SIG-M5 (cell line): ENCODE measurements around the gene POLG.

Experiments used
- DNase-seq: peaks from one replicate; lab custom pipeline; 2025; lab: John Stamatoyannopoulos, UW

The POLG gene

DNA sequence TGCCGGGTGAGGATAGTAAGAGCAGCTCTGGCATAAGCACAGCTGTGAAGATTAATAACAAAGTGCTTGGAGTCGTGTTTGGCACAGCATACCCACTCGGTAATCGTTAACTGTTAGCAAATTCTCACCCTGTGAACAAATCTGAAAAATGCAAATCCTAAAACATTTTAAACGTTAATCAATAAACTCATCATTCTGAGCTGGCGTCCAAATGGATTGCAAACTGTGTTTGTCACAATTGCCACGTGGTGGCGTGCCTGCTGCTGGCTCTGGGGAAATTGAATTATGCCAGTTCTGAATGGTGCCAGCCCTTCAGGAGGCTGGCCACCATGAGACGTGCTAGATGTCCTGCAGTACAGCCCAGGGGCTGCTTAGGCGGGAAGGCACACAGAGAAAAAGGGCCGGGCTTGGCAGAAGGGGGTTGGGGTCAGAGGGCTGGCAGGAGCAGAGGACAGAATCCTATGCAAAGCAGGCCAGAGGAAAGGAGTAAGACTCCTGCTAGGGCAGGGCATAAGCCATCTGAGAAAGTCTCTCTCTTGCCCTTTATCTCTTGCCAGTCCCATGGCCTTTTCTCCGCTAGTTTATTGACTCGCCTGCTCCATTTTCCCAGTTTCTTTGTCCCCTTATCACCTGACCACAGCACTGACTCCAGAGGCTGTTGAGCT is 22.1 kb upstream of the POLG start:
- no peak for DNase-seq

DNA sequence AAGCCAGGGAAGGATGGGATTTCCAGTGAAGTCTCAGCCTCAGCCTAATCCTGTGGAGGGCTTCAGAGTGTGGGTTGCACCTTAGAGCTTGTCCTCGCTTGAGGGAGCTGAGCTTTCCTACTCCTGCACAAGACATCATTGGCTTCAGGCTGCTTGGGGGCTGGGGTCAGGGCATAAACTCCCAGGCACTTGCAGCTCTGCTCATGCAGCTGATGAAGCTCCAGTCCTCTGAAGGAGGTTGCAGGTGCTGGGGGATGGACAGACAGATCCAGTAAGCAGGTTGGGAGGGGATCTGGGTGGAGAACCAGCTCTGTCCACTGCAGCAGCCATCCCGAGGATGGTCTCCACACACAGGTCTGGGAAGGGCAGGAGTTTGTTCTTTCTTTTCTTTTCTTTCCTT is 19.4 kb upstream of the POLG start:
- DNase-seq, result no peak

DNA sequence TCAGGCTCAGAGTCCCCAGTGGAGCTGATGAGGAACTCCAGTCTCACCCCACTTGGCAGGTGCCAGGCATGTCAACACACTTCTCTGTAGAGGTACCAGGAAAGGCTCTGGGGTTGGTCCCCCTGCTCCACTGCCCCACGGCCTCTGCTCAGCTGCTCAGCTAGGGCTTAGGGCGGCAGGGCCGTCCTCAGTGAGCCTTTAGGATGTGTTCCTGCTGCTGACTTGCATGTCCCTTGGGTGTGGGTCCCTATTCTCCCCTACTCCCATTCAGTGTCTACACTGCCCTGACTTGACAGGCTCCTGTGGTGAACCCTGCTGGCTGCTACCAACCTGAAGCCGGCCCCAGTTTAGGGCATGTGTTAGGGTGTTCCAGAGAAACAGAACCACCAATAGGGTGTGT is 17.9 kb upstream of the POLG start:
- DNase-seq, result no peak

DNA sequence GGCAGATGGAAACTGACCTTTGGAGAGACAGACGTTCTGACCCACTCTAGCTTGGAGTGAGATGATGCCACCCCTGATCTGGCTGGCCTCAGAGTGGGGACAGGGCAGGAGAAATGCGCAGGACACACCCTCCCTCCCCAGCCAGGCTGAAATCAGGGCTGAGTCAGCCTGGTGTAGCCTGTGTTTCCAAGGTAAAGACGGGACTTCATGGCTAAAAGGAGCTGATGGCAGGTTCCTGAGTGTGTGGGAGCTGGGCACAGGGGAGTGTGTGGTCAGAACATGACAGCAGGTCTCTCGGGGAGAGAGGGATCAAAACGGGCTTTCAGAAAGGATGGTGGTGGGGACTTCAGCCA is 14.6 kb upstream of the POLG start:
- DNase-seq, result no peak

DNA sequence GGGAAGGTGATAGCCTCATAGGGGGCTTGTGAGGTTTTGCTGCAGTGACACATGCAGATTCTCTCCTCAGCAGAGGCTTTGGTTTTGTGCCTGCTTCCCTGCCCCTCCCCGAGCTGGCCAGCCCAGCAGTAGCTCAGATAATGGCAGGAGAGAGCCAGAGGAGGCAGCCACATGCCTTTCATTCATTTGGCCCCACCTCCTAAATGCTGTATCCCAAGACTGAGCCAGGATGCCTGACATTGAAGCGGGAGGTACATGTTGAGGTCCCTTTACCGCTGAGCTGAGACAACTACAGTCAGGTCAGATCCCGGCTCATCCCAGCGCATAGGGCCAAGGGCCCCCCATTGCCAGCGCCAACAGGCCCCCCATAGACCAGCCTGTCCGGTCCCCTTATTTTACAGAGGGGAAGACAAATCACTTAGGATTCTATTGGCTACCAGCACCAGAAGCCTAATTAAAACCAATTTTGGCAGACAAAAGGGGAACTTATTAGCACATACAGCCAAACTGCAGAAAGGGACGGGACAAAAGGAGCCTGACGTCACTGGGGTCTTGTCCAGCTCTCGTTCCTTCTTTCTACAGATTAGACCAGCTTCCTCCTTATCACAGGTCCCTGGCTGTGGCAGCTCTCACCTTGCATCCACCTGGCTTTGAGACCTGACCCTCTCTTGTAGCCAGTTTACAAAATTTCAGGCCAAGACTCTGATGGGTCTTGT is 12.1 kb upstream of the POLG start:
- DNase-seq, result no peak

DNA sequence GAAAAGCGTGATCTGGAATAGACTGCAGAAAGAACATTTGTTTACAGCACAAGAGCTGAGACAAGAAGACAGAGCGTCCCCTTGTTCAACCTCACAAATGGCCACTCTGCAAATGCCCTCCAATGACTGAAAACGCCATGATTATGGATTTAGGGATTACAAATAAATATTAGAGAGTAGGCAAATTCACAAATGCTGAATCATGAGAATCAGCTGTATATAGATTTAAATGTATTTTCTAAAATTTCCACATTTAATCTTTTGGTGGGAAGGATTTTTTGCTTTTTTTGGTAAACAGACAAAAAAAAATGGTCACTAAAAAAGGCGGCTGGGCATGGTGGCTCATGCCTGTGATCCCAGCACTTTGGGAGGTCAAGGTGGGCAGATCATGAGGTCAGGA is 10.6 kb upstream of the POLG start:
- DNase-seq, result no peak

DNA sequence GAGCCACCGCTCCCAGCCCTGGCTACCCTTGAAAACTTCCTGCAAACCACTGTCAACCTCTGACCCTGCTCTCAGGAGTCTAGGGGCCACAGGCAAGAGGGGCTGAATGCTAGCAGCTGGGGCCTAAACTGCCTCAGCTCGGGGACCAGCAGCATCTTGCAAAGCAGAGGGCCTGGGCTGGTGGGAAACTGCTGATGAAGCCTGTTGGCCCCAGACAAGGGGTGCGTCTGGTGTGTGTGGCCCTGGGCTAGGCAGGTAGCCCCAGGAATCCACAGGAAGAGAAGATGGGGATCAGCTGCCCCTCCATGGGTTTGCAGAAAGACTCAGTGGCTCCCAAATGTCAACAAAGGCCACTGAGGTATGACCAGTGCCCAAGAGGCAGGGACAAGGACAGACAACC is 8.2 kb upstream of the POLG start:
- DNase-seq, result no peak

DNA sequence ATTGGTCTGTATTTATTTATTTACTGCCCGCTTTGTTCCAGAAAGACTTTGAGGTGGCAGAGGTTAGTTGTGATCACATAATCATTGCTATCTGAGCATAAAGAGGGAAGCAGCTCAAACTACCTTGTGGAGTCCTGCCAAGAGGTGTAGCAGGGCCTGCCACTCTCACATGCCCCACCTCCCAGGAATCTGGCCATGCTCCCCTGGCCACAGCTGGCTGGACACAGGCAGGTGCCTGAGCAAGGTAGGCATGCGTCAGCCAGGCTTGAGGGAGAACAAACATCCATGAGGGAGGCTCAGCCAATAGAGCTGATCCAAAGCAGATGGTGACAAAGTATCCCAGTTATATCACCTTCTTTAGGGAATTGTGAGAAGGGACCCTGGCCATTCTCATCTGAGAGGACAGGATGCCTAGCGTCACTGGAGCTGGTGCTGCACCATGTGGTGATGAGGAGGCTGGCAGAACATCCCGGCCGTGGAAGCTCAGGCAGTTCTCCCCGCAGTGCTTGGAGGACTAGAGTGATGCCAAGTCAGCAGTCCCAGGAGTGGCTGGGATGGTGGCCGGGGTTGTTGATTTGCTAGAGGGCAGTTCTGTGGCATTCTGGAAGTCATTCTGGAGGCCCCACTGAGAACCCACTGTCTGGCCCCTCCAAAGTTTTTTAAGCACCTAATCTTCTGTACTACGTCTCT is 6.8 kb upstream of the POLG start:
- DNase-seq, result no peak

DNA sequence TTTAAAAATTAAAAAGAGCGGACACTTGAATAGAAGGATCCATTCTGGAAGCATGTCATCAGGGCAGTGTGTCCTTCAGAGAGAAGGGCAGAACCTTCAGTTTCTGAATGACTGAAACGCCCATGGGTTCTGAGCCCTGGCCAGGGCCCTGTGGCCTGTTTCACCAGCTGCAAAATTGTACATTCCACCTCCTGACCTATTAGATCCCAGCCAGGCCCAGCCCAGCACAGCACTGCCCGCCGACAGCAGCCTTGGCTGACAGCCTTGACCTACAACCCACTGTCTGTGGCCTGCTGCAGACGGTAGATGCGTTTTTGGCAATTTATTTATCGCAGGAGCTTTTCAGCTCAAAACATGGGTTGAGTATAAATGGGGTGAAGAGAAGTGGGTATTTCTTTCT is 5.9 kb upstream of the POLG start:
- DNase-seq, result no peak

DNA sequence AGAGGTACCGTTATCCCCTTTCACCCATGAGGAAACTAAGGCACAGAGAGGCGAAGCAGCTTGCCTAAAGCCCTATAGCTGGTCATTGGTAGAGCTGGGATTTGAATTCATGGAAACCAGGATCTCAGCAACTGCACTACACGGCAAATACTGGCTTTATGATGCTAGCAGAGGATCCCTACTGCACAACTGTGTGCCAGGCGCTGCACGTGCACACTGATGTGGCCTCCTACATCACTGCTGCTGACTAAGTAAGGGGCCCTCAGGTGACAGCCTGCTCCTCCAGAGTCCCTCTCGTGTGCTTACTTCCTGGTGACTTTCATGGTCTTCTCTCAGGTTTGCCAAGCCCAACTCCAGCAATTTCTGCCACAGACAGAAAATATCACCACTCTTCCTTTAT is 3.4 kb upstream of the POLG start:
- no peak for DNase-seq

DNA sequence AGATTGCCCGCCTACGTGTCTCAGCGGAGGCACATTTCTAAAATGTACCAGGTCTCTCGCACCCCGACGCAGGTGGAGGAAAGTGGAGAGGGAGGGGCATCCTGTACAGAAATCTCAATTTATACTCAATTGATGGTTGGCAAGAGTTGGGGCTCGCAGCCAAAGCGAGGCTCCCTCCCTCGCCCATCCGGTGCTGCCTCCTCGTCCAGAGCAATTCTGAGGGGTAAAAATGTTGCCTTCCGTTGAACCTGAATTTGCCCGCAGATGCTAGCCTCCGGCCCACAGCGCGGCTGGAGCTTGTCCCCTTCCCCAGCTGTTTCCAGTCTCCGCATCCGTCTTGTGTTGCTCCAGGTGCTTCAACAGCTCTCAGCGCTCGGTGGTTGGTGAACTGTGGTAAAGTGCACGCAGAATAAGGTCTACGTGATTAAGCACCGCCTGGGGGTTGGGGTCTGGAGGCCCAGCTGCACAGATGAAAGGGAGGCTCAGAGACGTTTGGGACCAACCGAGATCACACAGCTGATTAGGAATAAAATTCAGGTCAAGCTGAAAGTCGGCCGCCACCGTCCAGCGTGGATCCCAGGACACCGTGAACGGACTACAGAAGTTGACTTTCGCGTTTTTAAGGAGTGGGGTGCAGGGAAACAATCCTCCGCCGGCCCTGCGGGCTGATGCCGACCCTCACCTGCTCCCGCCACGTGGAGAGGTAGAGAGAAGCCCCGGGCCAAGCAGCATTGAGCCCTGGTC is 846 bp upstream of the POLG start:
- DNase-seq, result no peak

DNA sequence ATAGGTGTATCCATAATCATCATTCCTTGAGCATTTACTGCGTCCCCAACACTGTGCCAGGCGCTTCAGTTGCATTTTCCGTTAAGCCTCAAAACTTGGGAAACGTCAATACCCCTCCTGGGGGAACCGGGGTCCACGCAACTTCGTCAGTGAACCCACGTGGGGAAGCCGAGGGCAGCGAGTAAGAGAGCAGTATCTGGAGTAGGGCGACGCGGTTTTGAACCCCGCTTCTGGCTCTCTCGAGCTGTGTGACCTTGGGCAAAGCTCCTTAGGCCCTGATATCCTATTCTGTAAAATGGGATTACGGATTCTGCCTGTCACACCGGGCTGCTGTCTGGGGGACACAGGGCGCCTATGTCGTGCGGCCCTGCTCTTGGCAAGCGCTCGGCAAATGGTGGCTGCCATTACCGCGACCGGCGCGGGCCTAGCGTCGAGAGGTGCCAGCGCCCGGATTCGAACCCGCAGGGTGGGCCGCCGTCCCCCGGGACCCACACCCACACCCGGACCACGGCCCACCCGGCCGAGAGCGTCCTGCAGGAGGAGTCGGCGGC is 590 bp downstream of the POLG start:
- DNase-seq, result no peak

DNA sequence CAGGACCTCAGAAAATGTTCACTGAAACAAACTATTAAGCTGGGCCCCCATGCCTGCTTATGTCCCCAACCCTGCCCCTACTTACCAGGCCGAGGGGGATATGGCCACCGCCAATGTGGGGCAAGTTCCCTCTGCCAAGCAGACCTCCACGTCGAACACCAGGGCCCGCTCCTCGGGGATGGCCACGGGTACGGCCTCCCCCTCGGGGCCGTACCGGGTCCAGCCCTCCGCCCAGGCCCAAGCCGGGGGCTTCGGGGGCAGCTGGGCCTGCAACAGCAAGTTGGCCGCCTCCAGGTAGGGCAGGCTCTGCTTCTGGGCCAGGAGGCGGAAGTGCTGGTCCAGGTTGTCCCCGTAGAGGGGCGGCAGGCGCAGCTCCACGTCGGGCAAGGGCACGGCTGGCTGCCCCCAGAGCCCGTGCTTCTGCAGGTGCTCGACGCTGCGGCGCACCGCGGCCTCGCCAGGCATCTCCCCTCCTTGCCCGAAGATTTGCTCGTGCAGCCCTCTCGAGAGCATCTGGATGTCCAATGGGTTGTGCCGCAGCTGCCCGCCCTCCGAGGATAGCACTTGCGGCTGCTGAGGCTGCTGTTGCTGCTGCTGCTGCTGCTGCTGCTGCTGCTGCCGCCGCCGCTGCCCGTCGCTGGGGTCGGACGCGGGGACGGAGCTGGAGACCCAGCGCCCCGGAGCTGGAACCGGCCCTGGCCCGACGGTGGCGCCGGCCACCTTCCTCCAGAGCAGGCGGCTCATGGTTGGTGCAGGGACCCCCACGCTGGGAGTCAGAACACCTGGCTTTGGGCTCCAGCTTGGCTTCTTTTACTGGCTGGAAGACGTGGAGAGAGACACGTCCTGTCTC is 1.4 kb downstream of the POLG start:
- DNase-seq, result no peak

DNA sequence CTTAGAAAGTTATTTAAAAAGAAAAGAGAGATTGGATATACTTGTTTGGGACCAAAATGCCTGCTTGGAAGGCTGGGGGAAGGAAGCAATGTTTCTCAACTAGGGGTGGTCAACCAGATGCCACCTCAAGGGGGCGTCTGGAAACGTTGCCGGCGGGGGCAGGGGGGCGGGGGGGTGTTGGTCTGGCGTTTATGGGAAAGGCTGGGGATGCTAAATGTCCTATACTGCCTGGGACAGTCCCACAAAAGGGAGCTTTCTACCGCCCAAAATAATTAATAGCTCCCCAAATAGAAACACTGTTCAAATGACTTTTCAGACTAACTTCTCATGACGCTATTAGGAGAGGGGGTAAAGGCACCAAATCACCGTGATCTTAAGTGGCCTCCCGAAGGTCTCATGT is 2.2 kb downstream of the POLG start:
- DNase-seq, result no peak

DNA sequence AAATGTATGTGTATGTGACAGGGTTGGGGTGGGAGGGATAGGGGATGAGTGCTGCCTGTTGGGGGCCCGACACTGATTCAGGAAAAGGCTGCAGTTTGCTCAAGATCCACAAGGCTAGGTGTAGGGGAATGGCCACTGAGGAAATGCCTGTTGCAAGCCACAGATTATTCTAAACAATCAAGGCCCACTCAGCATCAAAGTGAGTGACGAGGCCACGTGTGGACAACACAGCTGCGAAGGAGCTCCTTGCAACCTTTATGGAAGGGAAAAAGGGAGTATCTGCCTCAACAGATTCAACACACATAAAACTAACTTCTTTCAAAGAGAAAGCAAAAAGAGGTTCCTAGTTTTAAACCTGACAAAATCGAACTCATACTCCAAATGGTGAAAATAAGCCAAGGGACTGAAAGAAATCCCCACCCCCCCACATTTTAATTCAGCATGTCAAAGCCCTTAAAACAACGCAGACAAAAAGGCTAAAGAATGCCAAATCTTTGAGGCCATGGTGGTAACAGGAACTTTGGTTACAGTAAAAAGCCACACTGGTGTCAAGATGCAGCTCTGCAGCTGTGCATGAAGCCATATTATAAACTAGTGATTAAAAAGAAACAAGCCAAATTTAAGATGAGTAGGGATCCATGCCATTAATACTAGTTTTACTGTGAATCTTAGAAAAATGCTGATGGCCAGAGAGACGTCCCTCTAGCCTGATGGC is 3.6 kb downstream of the POLG start:
- DNase-seq, result no peak

DNA sequence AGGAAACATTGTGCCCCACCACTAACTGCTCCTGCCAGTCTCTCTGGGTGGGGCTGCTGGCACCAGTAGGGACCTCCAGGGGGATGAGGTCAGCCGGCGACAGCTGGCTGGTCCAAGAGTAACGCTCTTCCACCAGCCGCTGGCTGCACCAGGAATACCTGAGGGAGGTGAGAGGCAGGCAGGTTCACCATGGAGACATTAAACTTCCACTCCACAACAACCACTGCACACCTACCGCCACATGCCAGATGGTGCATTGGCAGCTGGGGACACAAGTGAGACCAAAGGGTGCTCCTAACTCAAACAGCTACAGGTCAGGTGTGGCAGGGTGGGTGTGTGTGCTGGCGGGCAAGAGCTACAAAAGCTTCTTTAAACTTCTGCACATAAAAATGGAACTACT is 4.5 kb downstream of the POLG start:
- DNase-seq, result no peak

DNA sequence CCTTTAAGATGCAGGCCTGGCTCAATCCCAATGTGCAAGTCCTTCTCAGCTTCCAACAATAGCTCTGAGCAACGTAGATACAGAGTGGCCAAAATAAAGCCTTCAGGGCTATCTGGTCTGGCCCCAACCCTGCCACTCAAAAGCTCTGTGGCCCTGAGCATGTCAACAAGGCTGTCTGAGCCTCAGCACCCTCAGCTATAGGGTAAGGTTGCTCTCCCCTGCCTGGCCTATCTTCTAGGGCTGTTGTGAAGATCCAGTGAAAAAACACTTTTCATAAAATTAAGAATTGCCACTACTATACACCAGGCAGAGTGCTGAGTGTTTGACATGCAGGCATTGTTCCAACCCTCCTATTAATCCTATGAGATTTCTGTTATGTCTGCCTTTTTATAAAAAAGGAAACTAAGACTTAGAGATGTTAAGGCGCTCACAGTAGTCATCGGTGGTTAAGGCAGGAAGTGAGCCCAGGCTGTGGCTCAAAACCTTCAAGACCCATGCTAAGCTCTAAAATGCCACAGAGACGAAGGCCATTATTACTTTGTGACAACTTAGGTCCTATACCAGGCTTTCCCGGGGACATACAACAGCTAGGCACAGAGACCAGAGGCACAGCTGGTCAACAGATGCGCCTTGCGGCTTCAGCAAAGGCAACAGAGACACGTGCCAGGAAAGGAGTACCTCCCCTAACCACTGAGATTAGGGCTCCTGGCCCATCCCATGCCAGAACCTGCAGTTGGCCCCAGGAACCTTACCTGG is 5.1 kb downstream of the POLG start:
- DNase-seq, result no peak

DNA sequence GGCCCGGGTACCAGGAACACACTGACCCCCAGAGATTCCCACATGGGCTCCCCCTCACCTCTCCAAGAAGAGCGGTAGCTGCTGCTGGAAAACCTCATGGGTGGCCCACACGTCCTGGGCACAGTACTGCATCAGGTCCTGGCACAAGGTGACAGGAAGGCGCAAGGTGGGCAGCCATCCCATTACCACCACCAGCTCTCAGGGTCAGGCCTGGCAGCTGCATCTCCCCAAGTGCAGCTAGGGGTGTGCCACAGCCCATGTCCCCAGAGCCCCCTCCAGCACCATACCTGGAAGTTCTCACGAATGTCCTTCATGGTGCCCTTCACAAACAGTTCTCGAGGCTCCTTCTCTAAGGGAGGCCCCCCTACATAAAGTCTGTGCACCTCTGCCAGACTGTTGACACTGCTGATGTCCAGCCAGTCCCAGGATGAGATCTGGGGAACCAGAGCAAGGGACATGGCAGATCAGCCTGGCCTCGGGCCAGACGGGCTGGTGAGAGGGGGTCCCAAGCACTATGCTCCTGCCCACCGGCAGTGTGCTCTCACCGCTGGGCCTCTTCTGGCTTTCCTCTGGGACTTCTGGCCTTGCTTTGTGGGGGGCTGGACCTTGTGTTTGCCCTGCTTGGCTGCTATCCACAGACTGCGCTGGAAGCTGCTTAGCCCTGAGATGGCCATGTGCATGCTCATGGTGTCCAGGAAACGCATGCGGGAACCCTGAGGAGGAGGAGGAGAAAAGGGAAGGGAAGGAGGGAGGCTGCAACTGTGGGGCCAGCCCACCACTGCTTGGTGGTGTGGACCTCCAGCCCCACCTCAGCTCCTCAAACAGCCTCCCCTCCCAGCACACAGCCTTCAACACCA is 6.0 kb downstream of the POLG start:
- DNase-seq, result no peak

DNA sequence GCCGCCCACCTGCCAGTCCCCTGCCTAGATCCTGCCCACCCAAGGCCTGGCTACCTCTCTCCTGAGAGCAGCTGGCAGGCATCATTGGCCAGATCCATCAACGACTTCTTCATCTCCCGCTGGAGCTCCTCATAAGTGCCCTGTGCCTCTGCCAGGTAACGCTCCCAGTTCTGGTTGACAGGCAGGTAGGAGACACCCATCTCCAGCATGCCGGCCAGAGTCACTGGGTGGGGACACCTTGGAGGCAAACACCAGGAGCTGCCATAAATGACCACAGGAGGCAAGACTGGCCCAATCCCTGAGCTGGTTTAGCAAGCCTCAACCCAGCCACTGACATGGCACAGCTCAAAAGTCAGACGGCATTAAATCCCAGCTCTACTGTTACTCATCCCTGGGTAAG is 7.5 kb downstream of the POLG start:
- DNase-seq, result no peak
